T47D (cell line): Measurements from ENCODE around the gene EPSTI1.

Source experiments
- DNase-seq, 2 experiments: peaks; one replicate each; pipeline versions ENCODE4 v3.0.0 to v3.0.0-alpha.2; 2011 to 2012; ENCODE audit warnings: low read depth in 1 of 2, low spot score in 1 of 2
- JUND ChIP-seq: IDR thresholded peaks from 2 replicates; pipeline ENCODE4 v1.6.1; 2012; ENCODE audit warnings: low read depth
- in situ Hi-C: cut with HindIII; loops from 2 replicates; pipeline ENCODE4 v1.10.0; 2016; ENCODE audit warnings: low sequenced_read_pairs, low pct_unique_long_range_greater_than_20kb

The EPSTI1 gene

GRCh38 chr13:42891591-42891990 lies 100.5 kb downstream of the EPSTI1 start:
- in situ Hi-C loops, result no loop called here
- TF ChIP-seq JUND, result no peak
- no peak for DNase-seq

- TF ChIP-seq JUND, result no peak
- DNase-seq, result no peak
- in situ Hi-C loops, result no loop called here
Observed at GRCh38 chr13:42885325-42885724, 106.7 kb downstream of the EPSTI1 start.

- in situ Hi-C loops, result no loop called here
- DNase-seq, result peak; percentile 28 to 74
- no peak for TF ChIP-seq JUND
Observed at GRCh38 chr13:42883771-42884467, 108.1 kb downstream of the EPSTI1 start.

- no peak for DNase-seq
- TF ChIP-seq JUND, result no peak
- in situ Hi-C loops, result no loop called here
Observed at GRCh38 chr13:42883142-42883541, 108.9 kb downstream of the EPSTI1 start.

GRCh38 chr13:42880056-42880605 lies 111.9 kb downstream of the EPSTI1 start:
- in situ Hi-C loops, result no loop called here
- no peak for DNase-seq
- no peak for TF ChIP-seq JUND

- no peak for DNase-seq
- TF ChIP-seq JUND, result no peak
- in situ Hi-C loops, result no loop called here
Observed at GRCh38 chr13:42878721-42879120, 113.3 kb downstream of the EPSTI1 start.

- in situ Hi-C loops, result no loop called here
- TF ChIP-seq JUND, result no peak
- no peak for DNase-seq
Observed at GRCh38 chr13:42876887-42877545, 115.0 kb downstream of the EPSTI1 start.

- TF ChIP-seq JUND, result no peak
- no peak for DNase-seq
- in situ Hi-C loops, result no loop called here
Observed at GRCh38 chr13:42876270-42876714, 115.7 kb downstream of the EPSTI1 start.

- in situ Hi-C loops, result no loop called here
- TF ChIP-seq JUND, result no peak
- DNase-seq, result no peak
Observed at GRCh38 chr13:42875475-42876269, 116.4 kb downstream of the EPSTI1 start.

- no peak for TF ChIP-seq JUND
- in situ Hi-C loops, result no loop called here
- no peak for DNase-seq
Observed at GRCh38 chr13:42874221-42874620, 117.8 kb downstream of the EPSTI1 start.

- in situ Hi-C loops, result no loop called here
- no peak for DNase-seq
- TF ChIP-seq JUND, result no peak
Observed at GRCh38 chr13:42873081-42873480, 119.0 kb downstream of the EPSTI1 start.

GRCh38 chr13:42867232-42867631 lies 124.8 kb downstream of the EPSTI1 start:
- in situ Hi-C loops, result no loop called here
- DNase-seq, result no peak
- no peak for TF ChIP-seq JUND

- in situ Hi-C loops, result no loop called here
- no peak for TF ChIP-seq JUND
- no peak for DNase-seq
Observed at GRCh38 chr13:42865768-42866102, 126.3 kb downstream of the EPSTI1 start.
